Upper lobe of right lung (tissue), 1 donor: ENCODE results near the gene CERS2. TPM values are rescaled to one million over a fixed set of nuclear protein-coding genes. Genes with fewer than 3 reads are reported as not detected.
A peak's percentile ranks its signal among the peaks of the same experiment; 100 is the strongest.

Experiments used
- ATAC-seq: fragments of 200-7000 bp; cut with Tn5 transposase; one replicate; pipeline ENCODE4 v1.9.1; 2020; ENCODE audit warnings: mild to moderate bottlenecking, moderate library complexity
- DNase-seq: peaks from one replicate; pipeline ENCODE4 v3.0.0-alpha.2; 2020
- H3K27ac ChIP-seq: fragments of 200-600 bp; one replicate; pipeline ENCODE4 v1.8.0; 2022
- H3K27me3 ChIP-seq: fragments of 200-600 bp; one replicate; pipeline ENCODE4 v1.8.0; 2022; ENCODE audit warnings: mild to moderate bottlenecking
- H3K36me3 ChIP-seq: fragments of 200-600 bp; one replicate; pipeline ENCODE4 v1.8.0; 2022
- H3K4me1 ChIP-seq: fragments of 200-600 bp; one replicate; pipeline ENCODE4 v1.8.0; 2022
- H3K4me3 ChIP-seq: fragments of 200-600 bp; one replicate; pipeline ENCODE4 v1.8.0; 2022; ENCODE audit warnings: mild to moderate bottlenecking
- H3K9me3 ChIP-seq: fragments of 200-600 bp; one replicate; pipeline ENCODE4 v1.8.0; 2022
- CTCF ChIP-seq: fragments of 200-600 bp; IDR thresholded peaks from one replicate; pipeline ENCODE4 v1.8.0; 2022; ENCODE audit warnings: antibody characterized with exemption
- intact Hi-C: fragments of 100-400 bp; cut with DNase I; formaldehyde crosslinking; loops from one replicate; pipeline ENCODE4 v1.11.0; 2022
- total RNA-seq: library from RNA; stranded (reverse); fragmentation: NEBNext Ultra II Directional; extraction: Animal tissue kit (Norgen Biotek cat#: 25700); gene quantifications from one replicate; pipeline ENCODE4 v1.2.1, GENCODE V29; 2021
- donor health status: DM: no; HTN: yes; CAD: no; lungs with severe emphysema.

Gene CERS2
- total RNA-seq, 1 donor from 2014 or later: 354 TPM

- no peaks in the 10 kb centered on the region for H3K9me3 ChIP-seq
- H3K4me3 ChIP-seq: no peak overlapping the region
- peak overlapping the region; percentile 6 for H3K27ac ChIP-seq
- ATAC-seq: no peak
- no peaks in the 10 kb centered on the region for H3K27me3 ChIP-seq
- peaks cover 82% of the 10 kb centered on the region for H3K36me3 ChIP-seq
- no peak for TF ChIP-seq CTCF
- H3K4me1 ChIP-seq: peaks cover 15% of the 10 kb centered on the region
- intact Hi-C loops: no loop called here
- DNase-seq: no peak
Measured at GRCh38 chr1:150966011-150966410, 8.6 kb downstream of the CERS2 start.

DNA sequence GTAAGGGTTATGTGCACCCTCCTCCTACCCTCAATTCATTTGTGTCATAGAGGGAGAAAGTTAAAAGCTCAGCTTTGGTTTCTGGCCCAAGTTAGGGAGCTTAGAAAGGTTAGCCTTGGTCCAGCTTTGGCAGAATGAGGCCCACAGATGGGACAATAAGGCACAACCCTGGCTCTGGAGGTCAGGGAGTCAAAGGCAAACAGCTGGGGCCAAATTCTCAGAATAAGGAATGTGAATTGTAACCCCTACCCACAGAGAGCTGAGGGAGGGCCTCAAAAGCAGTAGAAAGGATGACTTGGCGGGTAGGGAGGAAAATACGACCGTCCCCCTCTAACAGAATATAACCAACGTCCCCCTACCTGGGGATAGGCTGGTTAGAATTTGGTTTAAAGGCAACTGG is 9.0 kb downstream of the CERS2 start:
- H3K36me3 ChIP-seq: peaks cover 86% of the 10 kb centered on the region
- peaks cover 11% of the 10 kb centered on the region for H3K4me1 ChIP-seq
- peak overlapping the region; percentile 6 for H3K27ac ChIP-seq
- TF ChIP-seq CTCF: no peak
- no peak overlapping the region for H3K4me3 ChIP-seq
- ATAC-seq (no peak), DNase-seq (no peak)
- intact Hi-C loops: no loop called here
- H3K27me3 ChIP-seq: no peaks in the 10 kb centered on the region
- no peaks in the 10 kb centered on the region for H3K9me3 ChIP-seq

GRCh38 chr1:150964164-150964489 is 10.5 kb downstream of the CERS2 start:
- Histone ChIP-seq H3K9me3 (no peaks in the 10 kb centered on the region), H3K4me3 (no peak overlapping the region), H3K27me3 (no peaks in the 10 kb centered on the region), H3K36me3 (peaks cover 100% of the 10 kb centered on the region), H3K4me1 (no peaks in the 10 kb centered on the region), H3K27ac (no peak overlapping the region)
- ATAC-seq: no peak
- DNase-seq: no peak
- intact Hi-C loops: no loop called here
- TF ChIP-seq CTCF: no peak

GRCh38 chr1:150963321-150964163 is 11.1 kb downstream of the CERS2 start:
- Histone ChIP-seq H3K4me3 (no peak overlapping the region), H3K27ac (no peak overlapping the region), H3K36me3 (peaks cover 100% of the 10 kb centered on the region), H3K27me3 (no peaks in the 10 kb centered on the region), H3K4me1 (no peaks in the 10 kb centered on the region), H3K9me3 (no peaks in the 10 kb centered on the region)
- intact Hi-C loops: no loop called here
- no peak for DNase-seq
- TF ChIP-seq CTCF: no peak
- ATAC-seq: no peak

GRCh38 chr1:150961756-150962155 is 12.9 kb downstream of the CERS2 start:
- Histone ChIP-seq H3K36me3 (peaks cover 99% of the 10 kb centered on the region), H3K27ac (no peak overlapping the region), H3K4me3 (no peak overlapping the region), H3K27me3 (no peaks in the 10 kb centered on the region), H3K9me3 (no peaks in the 10 kb centered on the region), H3K4me1 (no peaks in the 10 kb centered on the region)
- DNase-seq (no peak), ATAC-seq (no peak)
- no peak for TF ChIP-seq CTCF
- intact Hi-C loops: no loop called here
